ENCODE measurements around the gene ZNF343.

GRCh38 chr20:2518558-2518957 is 9.8 kb upstream of the ZNF343 start:
- TF ChIP-seq CTCF (conservative IDR thresholded peaks at IDR 0.05; ENCODE audit: low read length): no peak
- TF ChIP-seq EZH2phosphoT487 (IDR thresholded peaks at IDR 0.05; ENCODE audit: borderline replicate concordance): no peak
